Stimulated activated naive B cell treated with anti-CD40 and anti-IgM and Interleukin-4, amounts not matched to agents 10 μg/mL and 1 μg/mL and 100 μg/mL, for 72 hours (primary cell): ENCODE data around the gene ACOXL.

Experiments used
- ATAC-seq, 2 donors: fragments of 150-1000 bp; cut with Tn5 transposase; replicated peaks; 2 replicates each; pipeline ENCODE4 v1.10.0; 2021; ENCODE audit warnings: moderate library complexity in 1 of 2
- DNase-seq: peaks from one replicate; pipeline ENCODE4 v3.0.0; 2021
- H3K27ac Mint-ChIP-seq: one replicate; pipeline ENCODE4 v1.8.0; 2022; ENCODE audit warnings: mild to moderate bottlenecking, mixed read lengths
- H3K27me3 Mint-ChIP-seq, 2 donors: one replicate each; pipeline ENCODE4 v1.8.0; 2022; ENCODE audit warnings: mixed read lengths in 2 of 2
- H3K36me3 Mint-ChIP-seq, 2 donors: one replicate each; pipeline ENCODE4 v1.8.0; 2022; ENCODE audit warnings: mixed read lengths in 2 of 2, mild to moderate bottlenecking in 1 of 2
- H3K4me1 Mint-ChIP-seq, 2 donors: one replicate each; pipeline ENCODE4 v1.8.0; 2022; ENCODE audit warnings: mixed read lengths in 2 of 2, mild to moderate bottlenecking in 1 of 2
- H3K4me3 Mint-ChIP-seq, 2 donors: one replicate each; pipeline ENCODE4 v1.8.0; 2022; ENCODE audit warnings: mild to moderate bottlenecking in 2 of 2, mixed read lengths in 2 of 2, moderate library complexity in 1 of 2
- H3K9me3 Mint-ChIP-seq, 2 donors: one replicate each; pipeline ENCODE4 v1.8.0; 2022; ENCODE audit warnings: mixed read lengths in 2 of 2, mild to moderate bottlenecking in 1 of 2

The ACOXL gene

DNA sequence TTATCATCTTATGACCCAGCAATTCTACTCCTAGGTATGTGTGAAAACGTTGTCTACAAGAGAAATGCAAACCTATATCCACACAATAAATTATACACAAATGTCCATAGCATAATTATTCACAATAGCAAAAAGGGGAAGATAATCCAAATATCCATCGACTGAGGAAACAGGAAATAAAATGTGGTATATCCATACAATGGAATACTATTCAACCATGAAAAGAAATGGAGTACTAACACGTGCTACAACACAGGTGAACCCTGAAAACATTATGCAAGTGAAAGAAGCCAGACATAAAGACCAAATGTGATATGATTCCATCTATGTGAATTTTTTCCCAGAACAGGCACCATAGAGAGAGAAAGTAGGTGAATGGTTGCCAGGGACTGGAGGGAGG lies 72.1 kb downstream of the ACOXL start:
- H3K9me3 Mint-ChIP-seq = peaks cover 3 to 8% of the 10 kb centered on the region in 2 donors
- H3K27me3 Mint-ChIP-seq = peaks cover 45 to 64% of the 10 kb centered on the region in 2 donors
- peaks cover 40 to 45% of the 10 kb centered on the region in 2 donors for H3K4me1 Mint-ChIP-seq
- ATAC-seq (no peak), DNase-seq (no peak)
- peaks cover 1 to 3% of the 10 kb centered on the region in 2 donors for H3K36me3 Mint-ChIP-seq
- no peak overlapping the region for H3K27ac Mint-ChIP-seq
- peak overlapping the region; percentile 52 to 68 for H3K4me3 Mint-ChIP-seq

GRCh38 chr2:110804915-110805314 lies 72.5 kb downstream of the ACOXL start:
- H3K4me1 Mint-ChIP-seq = peaks cover 40 to 45% of the 10 kb centered on the region in 2 donors
- peaks cover 3 to 8% of the 10 kb centered on the region in 2 donors for H3K9me3 Mint-ChIP-seq
- peaks cover 1 to 3% of the 10 kb centered on the region in 2 donors for H3K36me3 Mint-ChIP-seq
- H3K27me3 Mint-ChIP-seq = peaks cover 41 to 63% of the 10 kb centered on the region in 2 donors
- no peak overlapping the region for H3K27ac Mint-ChIP-seq
- DNase-seq = peak; percentile 84
- ATAC-seq = peak; percentile 91 to 93
- H3K4me3 Mint-ChIP-seq = peak overlapping the region; percentile 52 to 68

GRCh38 chr2:110805894-110806452 lies 73.6 kb downstream of the ACOXL start:
- ATAC-seq (peak; percentile 71 to 79), DNase-seq (peak; percentile 55)

DNA sequence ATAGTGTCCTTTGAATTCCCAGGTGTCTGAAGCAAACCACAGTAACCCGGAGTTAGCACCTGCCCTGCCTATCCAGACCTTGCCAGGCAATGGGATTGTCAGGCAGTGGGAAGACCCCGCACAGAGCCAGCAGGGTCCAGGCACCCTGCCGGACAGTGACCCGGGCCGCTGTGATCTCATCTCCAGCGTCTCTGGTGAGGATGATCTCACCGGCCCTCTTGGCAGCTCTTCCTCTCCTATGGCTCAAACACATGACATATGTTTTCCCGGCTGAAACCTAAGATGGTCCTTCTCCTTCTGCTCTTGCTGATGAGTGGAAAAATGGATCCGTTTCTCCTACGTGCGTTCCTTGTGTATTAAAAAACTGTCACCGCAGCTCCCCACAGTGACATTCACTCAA lies 75.1 kb downstream of the ACOXL start:
- Mint-ChIP-seq H3K36me3 (peaks cover 3% of the 10 kb centered on the region in 2 donors), H3K4me1 (peaks cover 48 to 56% of the 10 kb centered on the region in 2 donors), H3K4me3 (no peak overlapping the region), H3K27ac (no peak overlapping the region), H3K9me3 (peaks cover 3 to 8% of the 10 kb centered on the region in 2 donors), H3K27me3 (peaks cover 31 to 48% of the 10 kb centered on the region in 2 donors)
- no peak for ATAC-seq
- no peak for DNase-seq

More at GRCh38 chr2:110805894-110806452, 73.6 kb downstream of the ACOXL start:
- peak overlapping the region; percentile 4 to 56 for H3K4me3 Mint-ChIP-seq
- peaks cover 3 to 8% of the 10 kb centered on the region in 2 donors for H3K9me3 Mint-ChIP-seq
- peaks cover 40 to 45% of the 10 kb centered on the region in 2 donors for H3K4me1 Mint-ChIP-seq
- H3K36me3 Mint-ChIP-seq = peaks cover 3% of the 10 kb centered on the region in 2 donors
- peak overlapping the region; percentile 15 for H3K27ac Mint-ChIP-seq
- H3K27me3 Mint-ChIP-seq = peaks cover 39 to 61% of the 10 kb centered on the region in 2 donors

DNA sequence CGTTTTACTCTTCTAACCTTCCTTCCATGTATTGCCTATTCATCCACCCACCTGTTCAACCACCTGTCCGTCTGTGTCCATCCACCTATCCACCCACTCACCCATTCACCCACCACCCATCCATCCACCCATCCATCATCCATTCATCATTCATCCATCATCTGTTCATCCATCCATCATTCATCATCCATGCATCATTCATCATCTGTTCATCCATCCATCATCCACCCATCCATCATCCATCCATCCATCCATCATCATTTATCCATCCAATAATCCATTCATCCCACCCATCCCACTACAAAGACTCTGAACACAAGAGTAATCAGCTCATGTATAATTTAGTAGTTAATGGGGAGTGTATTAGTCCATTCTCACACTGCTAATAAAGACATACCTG lies 78.0 kb downstream of the ACOXL start:
- Mint-ChIP-seq H3K27me3 (peaks cover 26 to 39% of the 10 kb centered on the region in 2 donors), H3K4me3 (no peak overlapping the region)

GRCh38 chr2:110812726-110813645 lies 80.6 kb downstream of the ACOXL start:
- peak in 1 of 2 donors; percentile 18 for ATAC-seq
- H3K4me3 Mint-ChIP-seq = no peak overlapping the region
- peaks cover 0 to 2% of the 10 kb centered on the region in 2 donors for H3K36me3 Mint-ChIP-seq
- no peaks in the 10 kb centered on the region for H3K9me3 Mint-ChIP-seq
- peaks cover 28 to 38% of the 10 kb centered on the region in 2 donors for H3K27me3 Mint-ChIP-seq
- H3K27ac Mint-ChIP-seq = no peak overlapping the region
- H3K4me1 Mint-ChIP-seq = peaks cover 27 to 36% of the 10 kb centered on the region in 2 donors
- no peak for DNase-seq

More for the DNA sequence above, 78.0 kb downstream of the ACOXL start:
- H3K36me3 Mint-ChIP-seq = peaks cover 0 to 2% of the 10 kb centered on the region in 2 donors
- H3K4me1 Mint-ChIP-seq = peaks cover 36 to 41% of the 10 kb centered on the region in 2 donors
- ATAC-seq = no peak
- H3K27ac Mint-ChIP-seq = no peak overlapping the region
- H3K9me3 Mint-ChIP-seq = no peaks in the 10 kb centered on the region
- DNase-seq = no peak

GRCh38 chr2:110813896-110814295 lies 81.5 kb downstream of the ACOXL start:
- H3K4me3 Mint-ChIP-seq = no peak overlapping the region
- no peak for ATAC-seq
- peaks cover 0 to 2% of the 10 kb centered on the region in 2 donors for H3K36me3 Mint-ChIP-seq
- H3K27me3 Mint-ChIP-seq = peaks cover 27 to 33% of the 10 kb centered on the region in 2 donors
- H3K27ac Mint-ChIP-seq = no peak overlapping the region
- H3K9me3 Mint-ChIP-seq = no peaks in the 10 kb centered on the region
- H3K4me1 Mint-ChIP-seq = peaks cover 24 to 31% of the 10 kb centered on the region in 2 donors
- DNase-seq = no peak

DNA sequence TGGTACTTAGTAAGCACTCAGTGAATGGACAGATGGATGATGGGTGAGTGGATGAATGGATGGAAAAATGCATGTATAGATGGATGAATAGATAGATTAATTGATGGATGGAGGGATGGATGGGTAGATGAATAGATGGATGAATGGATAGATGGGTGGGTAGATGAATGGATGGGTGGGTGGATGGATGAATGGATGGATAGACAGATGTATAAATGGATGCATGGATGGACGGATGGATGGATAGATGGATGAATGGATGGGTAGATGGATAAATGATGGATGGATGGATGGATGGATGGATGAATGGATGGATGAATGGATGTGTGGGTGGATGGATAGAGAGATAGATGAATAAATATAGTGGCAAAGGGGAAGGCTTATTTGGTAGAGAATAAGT lies 83.6 kb downstream of the ACOXL start:
- Mint-ChIP-seq H3K27me3 (peaks cover 15 to 19% of the 10 kb centered on the region in 2 donors), H3K4me3 (no peak overlapping the region), H3K27ac (no peak overlapping the region), H3K36me3 (no peaks in the 10 kb centered on the region), H3K4me1 (peaks cover 38 to 47% of the 10 kb centered on the region in 2 donors), H3K9me3 (no peaks in the 10 kb centered on the region)
- no peak for DNase-seq
- no peak for ATAC-seq

DNA sequence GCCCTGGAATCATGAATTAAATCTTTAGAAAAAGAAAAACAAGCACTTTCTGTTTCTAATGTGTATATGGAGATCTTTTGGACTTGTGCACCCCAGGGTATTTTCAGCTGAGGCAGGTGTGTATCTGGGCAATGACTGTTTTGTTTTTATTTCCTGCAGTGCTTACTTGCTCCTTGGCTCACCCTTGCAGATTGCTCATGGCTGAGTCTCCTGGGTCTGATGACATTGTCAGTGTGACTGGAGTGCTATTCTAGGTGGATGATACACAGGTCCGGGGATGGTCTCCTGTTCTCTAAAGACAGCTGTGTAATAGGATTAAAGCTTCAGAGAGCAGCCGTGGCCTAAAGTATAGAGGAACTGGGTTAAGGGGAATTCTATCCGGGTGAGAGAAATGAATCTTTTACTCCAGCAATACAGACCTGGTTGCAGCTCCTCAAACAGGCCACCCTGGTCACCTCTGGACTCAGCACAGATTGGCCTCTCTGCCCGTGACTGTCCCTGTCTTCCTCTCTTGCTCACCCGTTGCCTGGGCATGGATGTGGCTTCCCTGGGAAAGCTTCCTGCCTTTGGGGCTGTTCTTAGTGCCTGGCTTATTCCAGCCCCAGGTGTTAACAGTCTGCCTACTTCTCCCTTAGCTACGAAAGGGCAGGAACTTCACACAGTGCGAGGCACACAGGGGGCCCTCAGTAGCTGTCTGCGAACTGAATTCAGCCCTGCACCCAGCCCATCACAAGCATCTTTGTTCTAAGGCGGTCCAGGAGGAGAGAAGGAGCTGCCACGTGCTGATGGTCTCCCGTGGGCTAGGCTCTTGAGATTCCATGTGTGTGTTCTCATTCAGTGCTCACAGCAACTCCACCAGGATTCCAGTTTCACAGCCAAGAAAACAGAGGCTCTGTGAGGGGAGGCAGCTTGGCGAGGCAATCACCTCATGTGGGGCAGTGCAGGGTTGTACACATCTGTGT lies 84.3 kb downstream of the ACOXL start:
- no peaks in the 10 kb centered on the region for H3K36me3 Mint-ChIP-seq
- DNase-seq (no peak), ATAC-seq (peak; percentile 29 to 56)
- peaks cover 34 to 44% of the 10 kb centered on the region in 2 donors for H3K4me1 Mint-ChIP-seq
- no peak overlapping the region for H3K27ac Mint-ChIP-seq
- no peak overlapping the region for H3K4me3 Mint-ChIP-seq
- no peaks in the 10 kb centered on the region for H3K9me3 Mint-ChIP-seq
- H3K27me3 Mint-ChIP-seq = peaks cover 14 to 15% of the 10 kb centered on the region in 2 donors

GRCh38 chr2:110818767-110819481 lies 86.6 kb downstream of the ACOXL start:
- Mint-ChIP-seq H3K9me3 (no peaks in the 10 kb centered on the region), H3K4me3 (no peak overlapping the region), H3K4me1 (peaks cover 26 to 39% of the 10 kb centered on the region in 2 donors), H3K27ac (peak overlapping the region; percentile 6), H3K27me3 (peaks cover 14 to 15% of the 10 kb centered on the region in 2 donors), H3K36me3 (no peaks in the 10 kb centered on the region)
- no peak for ATAC-seq
- no peak for DNase-seq

- Mint-ChIP-seq H3K4me1 (peaks cover 26 to 40% of the 10 kb centered on the region in 2 donors), H3K4me3 (peak overlapping the region; percentile 4 to 14), H3K27me3 (peaks cover 14 to 15% of the 10 kb centered on the region in 2 donors), H3K27ac (peak overlapping the region; percentile 1), H3K36me3 (peaks cover 0 to 4% of the 10 kb centered on the region in 2 donors), H3K9me3 (peaks cover 2 to 5% of the 10 kb centered on the region in 2 donors)
- peak; percentile 50 to 56 for ATAC-seq
- no peak for DNase-seq
Measured at GRCh38 chr2:110819711-110820110, 87.3 kb downstream of the ACOXL start.

GRCh38 chr2:110820128-110820527 lies 87.8 kb downstream of the ACOXL start:
- ATAC-seq (peak; percentile 71 to 72), DNase-seq (no peak)
- H3K4me3 Mint-ChIP-seq = peak overlapping the region; percentile 4 to 14
- peaks cover 14 to 15% of the 10 kb centered on the region in 2 donors for H3K27me3 Mint-ChIP-seq
- peaks cover 29 to 45% of the 10 kb centered on the region in 2 donors for H3K4me1 Mint-ChIP-seq
- peak overlapping the region; percentile 5 for H3K27ac Mint-ChIP-seq
- H3K9me3 Mint-ChIP-seq = peaks cover 4 to 7% of the 10 kb centered on the region in 2 donors
- peaks cover 0 to 4% of the 10 kb centered on the region in 2 donors for H3K36me3 Mint-ChIP-seq

- no peak overlapping the region for H3K27ac Mint-ChIP-seq
- peaks cover 6 to 7% of the 10 kb centered on the region in 2 donors for H3K9me3 Mint-ChIP-seq
- peaks cover 24 to 36% of the 10 kb centered on the region in 2 donors for H3K4me1 Mint-ChIP-seq
- peaks cover 14 to 15% of the 10 kb centered on the region in 2 donors for H3K27me3 Mint-ChIP-seq
- DNase-seq = no peak
- ATAC-seq = no peak
- H3K36me3 Mint-ChIP-seq = peaks cover 0 to 4% of the 10 kb centered on the region in 2 donors
- H3K4me3 Mint-ChIP-seq = no peak overlapping the region
Measured at GRCh38 chr2:110823165-110823564, 90.8 kb downstream of the ACOXL start.
